ENCODE data around the gene HS3ST2.

Gene HS3ST2

GRCh38 chr16:22813948-22814710, at the start of gene HS3ST2:
Gene HS3ST2 (plus strand): TSS chr16:22814162. CDS start chr16:22814611, 449 bp downstream.
- no peak for DNase-seq

GRCh38 chr16:22764662-22765327, 49.2 kb upstream of the HS3ST2 start:
- DNase-seq: no peak

- no peak for DNase-seq
These were observed 48.5 kb upstream of the HS3ST2 start for GRCh38 chr16:22765479-22765878.

GRCh38 chr16:22770866-22771265, 43.1 kb upstream of the HS3ST2 start:
- no peak for DNase-seq

- DNase-seq: no peak
These were observed 42.4 kb upstream of the HS3ST2 start for GRCh38 chr16:22771551-22771950.

- no peak for DNase-seq
These were observed 38.6 kb upstream of the HS3ST2 start for GRCh38 chr16:22775220-22775922.

GRCh38 chr16:22781480-22781879, 32.5 kb upstream of the HS3ST2 start:
- no peak for DNase-seq

GRCh38 chr16:22782314-22782713, 31.6 kb upstream of the HS3ST2 start:
- no peak for DNase-seq

GRCh38 chr16:22784690-22785214, 29.2 kb upstream of the HS3ST2 start:
- no peak for DNase-seq

- no peak for DNase-seq
These were observed 28.4 kb upstream of the HS3ST2 start for GRCh38 chr16:22785552-22785951.

- no peak for DNase-seq
These were observed 27.7 kb upstream of the HS3ST2 start for GRCh38 chr16:22786284-22786683.

- DNase-seq: no peak
These were observed 27.3 kb upstream of the HS3ST2 start for GRCh38 chr16:22786691-22787090.

- peak; percentile 57 to 62 for DNase-seq
These were observed 26.3 kb upstream of the HS3ST2 start for GRCh38 chr16:22787466-22788192.

GRCh38 chr16:22788193-22788530, 25.8 kb upstream of the HS3ST2 start:
- no peak for DNase-seq

GRCh38 chr16:22789281-22789945, 24.5 kb upstream of the HS3ST2 start:
- DNase-seq: no peak

- DNase-seq: no peak
These were observed 16.4 kb upstream of the HS3ST2 start for GRCh38 chr16:22797551-22797950.

GRCh38 chr16:22799113-22799512, 14.8 kb upstream of the HS3ST2 start:
- DNase-seq: no peak

GRCh38 chr16:22804893-22805292, 9.1 kb upstream of the HS3ST2 start:
- DNase-seq: no peak

- no peak for DNase-seq
These were observed 8.6 kb upstream of the HS3ST2 start for GRCh38 chr16:22805326-22805725.

- no peak for DNase-seq
These were observed 7.2 kb upstream of the HS3ST2 start for GRCh38 chr16:22806811-22807210.

- DNase-seq: no peak
These were observed 3.7 kb upstream of the HS3ST2 start for GRCh38 chr16:22810226-22810625.

- DNase-seq: no peak
These were observed 577 bp upstream of the HS3ST2 start for GRCh38 chr16:22813223-22813947.
